Posterior cingulate gyrus (tissue), 11 donors: ENCODE measurements around the gene FAM227A.

Experiments
- DNase-seq, 10 donors: peaks; one replicate each; pipeline versions ENCODE4 v3.0.0 to v3.0.0-alpha.2; 2020 to 2021; ENCODE audit warnings: mixed read lengths in 3 of 10
- intact Hi-C: fragments of 100-400 bp; cut with DNase I; formaldehyde crosslinking; loops from one replicate; pipeline ENCODE4 v1.15.1; 2023

Gene FAM227A

DNA sequence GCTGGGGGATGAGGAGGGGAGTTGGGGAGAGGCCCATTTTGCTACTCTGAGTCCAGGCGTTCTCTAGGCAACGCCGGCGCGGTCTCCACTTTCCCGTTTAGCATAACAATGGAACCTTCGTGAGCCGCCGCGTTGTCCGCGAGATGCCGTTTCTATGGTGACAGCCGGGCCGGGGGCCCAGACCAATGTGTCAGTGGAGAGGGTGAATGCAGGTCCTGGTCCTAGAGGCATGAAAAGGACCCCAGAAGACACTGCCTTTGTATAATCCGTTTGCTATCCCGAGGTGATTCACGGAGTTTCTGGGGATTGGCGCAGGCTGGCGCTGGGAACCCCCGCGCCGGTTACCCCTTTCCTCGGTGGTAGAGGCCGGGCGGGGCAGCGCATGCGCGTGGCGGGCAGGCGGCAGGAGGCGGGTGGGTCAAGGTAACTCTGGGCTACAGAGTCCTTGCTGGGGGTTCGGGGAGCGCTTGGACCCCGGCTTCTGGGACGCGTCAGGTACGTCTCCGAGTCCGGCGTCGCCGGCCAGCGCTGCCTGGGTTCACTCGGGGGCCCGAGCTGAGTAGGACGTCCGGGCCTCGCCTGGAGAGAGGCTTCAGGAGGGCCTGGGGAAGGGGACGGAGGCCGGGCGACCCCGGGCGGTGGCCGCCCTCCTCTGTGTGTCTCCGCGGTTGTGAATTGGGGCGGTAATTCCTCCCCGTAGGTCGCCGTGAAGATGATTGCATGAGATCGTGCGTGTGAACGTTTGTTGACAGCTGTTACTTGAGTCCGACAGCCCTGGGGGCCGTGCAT, at the start of gene FAM227A, which contains the start of gene CBY1:
Gene FAM227A (minus strand): TSS at position 137 of the 789 bp plus-strand sequence. CDS start 6,224 bp downstream, outside the sequence.
Gene CBY1 (plus strand): TSS at position 383 of the 789 bp plus-strand sequence. CDS start 11,417 bp downstream, outside the sequence.
- intact Hi-C loops = loop anchor here (5.0 kb wide), 1 partner anchor 154 kb away; no protein-coding TSS in a partner anchor
- peak; percentile 80 to 98 (median 90) for DNase-seq

- intact Hi-C loops = loop anchor here (2.0 to 10.0 kb wide), 2 partner anchors 49 to 201 kb away; partner anchors contain the start of genes DDX17 and SUN2
- DNase-seq = peak; percentile 96 to 100 (median 98)
These were observed 49.3 kb upstream of the FAM227A start, which contains the start of gene GTPBP1 for GRCh38 chr22:38705235-38706100. GTPBP1 (plus strand) TSS chr22:38705944; CDS start chr22:38705956, 12 bp downstream.

- intact Hi-C loops = loop anchor here (2.0 to 10.0 kb wide), 2 partner anchors 50 to 200 kb away; partner anchors contain the start of genes DDX17 and SUN2
- no peak for DNase-seq
These were observed 48.6 kb upstream of the FAM227A start for GRCh38 chr22:38704654-38705234.

- intact Hi-C loops = loop anchor here (10.0 kb wide), 1 partner anchor 196 kb away; the partner anchor contains the start of gene DDX17
- DNase-seq = peak; percentile 93 to 99 (median 96)
These were observed 44.8 kb upstream of the FAM227A start, which contains the start of gene JOSD1 for GRCh38 chr22:38700789-38701628. JOSD1 (minus strand) TSS chr22:38700943; CDS start chr22:38699987, 956 bp downstream.

GRCh38 chr22:38700270-38700788, 44.1 kb upstream of the FAM227A start:
- intact Hi-C loops = loop anchor here (10.0 kb wide), 1 partner anchor 196 kb away; the partner anchor contains the start of gene DDX17
- peak in 2 of 10 donors; percentile 18 to 76 for DNase-seq

- intact Hi-C loops = loop anchor here (2.0 to 10.0 kb wide), 2 partner anchors 17 to 195 kb away; partner anchors contain the start of gene DDX17
- peak in 1 of 10 donors; percentile 79 for DNase-seq
These were observed 43.6 kb upstream of the FAM227A start for GRCh38 chr22:38699784-38700183.

DNA sequence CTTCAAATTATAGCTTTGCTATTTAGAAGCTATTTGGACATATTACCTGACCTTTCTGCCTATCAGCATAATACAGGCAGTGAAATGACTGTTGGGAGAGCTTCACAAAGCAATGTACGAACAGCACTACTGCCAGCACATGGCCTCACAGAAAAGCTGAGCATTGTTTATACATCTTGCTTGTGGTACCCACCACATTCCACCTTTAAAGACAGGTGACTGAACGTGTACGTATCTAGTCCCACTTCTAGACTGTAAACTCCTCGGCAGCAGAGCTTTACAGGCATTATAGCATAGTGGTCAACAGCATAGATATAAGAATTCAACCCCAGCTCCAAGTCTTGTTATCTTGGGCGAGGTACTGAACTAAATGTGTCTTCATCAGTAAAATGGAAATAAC, 43.0 kb upstream of the FAM227A start:
- no peak for DNase-seq
- intact Hi-C loops = loop anchor here (2.0 kb wide), 1 partner anchor 16 kb away; no protein-coding TSS in a partner anchor

- intact Hi-C loops = loop anchor here (2.0 kb wide), 1 partner anchor 16 kb away; no protein-coding TSS in a partner anchor
- no peak for DNase-seq
These were observed 42.4 kb upstream of the FAM227A start for GRCh38 chr22:38698407-38699094.

- no peak for DNase-seq
- intact Hi-C loops = loop anchor here (2.0 kb wide), 1 partner anchor 15 kb away; no protein-coding TSS in a partner anchor
These were observed 41.4 kb upstream of the FAM227A start for GRCh38 chr22:38697425-38698089.

- no peak for DNase-seq
- intact Hi-C loops = no loop called here
These were observed 40.6 kb upstream of the FAM227A start for GRCh38 chr22:38696606-38697424.

DNA sequence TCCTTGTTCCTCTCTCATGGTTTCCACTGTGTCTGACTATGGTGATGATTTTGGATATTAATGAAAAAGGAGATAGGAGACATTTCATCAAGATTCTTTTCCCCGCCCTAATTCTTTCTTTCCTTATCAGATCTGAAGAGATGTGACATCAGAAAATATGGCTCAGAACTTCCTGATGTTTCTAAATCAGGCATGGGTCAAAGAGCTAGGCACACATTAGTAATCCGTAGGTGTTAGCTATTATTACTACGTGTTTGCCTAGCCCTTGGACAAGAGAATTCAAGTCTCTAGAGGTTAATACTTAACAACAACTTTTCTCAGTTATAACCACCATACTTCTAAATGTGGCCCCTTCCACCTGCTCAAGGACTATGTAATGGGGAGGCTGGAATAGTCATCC, 38.7 kb upstream of the FAM227A start:
- intact Hi-C loops = no loop called here
- no peak for DNase-seq

GRCh38 chr22:38694049-38694448, 37.9 kb upstream of the FAM227A start:
- no peak for DNase-seq
- intact Hi-C loops = no loop called here

DNA sequence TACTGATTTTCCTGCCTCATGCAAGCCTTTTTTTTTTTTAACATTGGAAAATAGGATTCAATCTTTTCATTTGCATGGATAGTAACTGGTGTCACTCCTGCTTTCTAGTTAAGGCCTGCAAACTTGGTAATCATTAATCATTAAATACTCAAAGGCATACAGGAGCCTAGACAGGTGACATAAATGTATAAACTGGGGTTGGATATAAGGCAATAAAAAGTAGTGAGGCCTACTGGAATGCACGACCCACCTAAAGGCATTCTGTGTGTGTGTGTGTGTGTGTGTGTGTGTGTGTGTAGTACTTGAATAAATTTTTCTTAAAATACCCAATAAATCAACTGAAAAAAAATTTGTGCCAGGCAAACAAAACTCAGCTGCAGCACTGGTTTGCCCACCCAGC, 33.5 kb upstream of the FAM227A start:
- no peak for DNase-seq
- intact Hi-C loops = no loop called here

DNA sequence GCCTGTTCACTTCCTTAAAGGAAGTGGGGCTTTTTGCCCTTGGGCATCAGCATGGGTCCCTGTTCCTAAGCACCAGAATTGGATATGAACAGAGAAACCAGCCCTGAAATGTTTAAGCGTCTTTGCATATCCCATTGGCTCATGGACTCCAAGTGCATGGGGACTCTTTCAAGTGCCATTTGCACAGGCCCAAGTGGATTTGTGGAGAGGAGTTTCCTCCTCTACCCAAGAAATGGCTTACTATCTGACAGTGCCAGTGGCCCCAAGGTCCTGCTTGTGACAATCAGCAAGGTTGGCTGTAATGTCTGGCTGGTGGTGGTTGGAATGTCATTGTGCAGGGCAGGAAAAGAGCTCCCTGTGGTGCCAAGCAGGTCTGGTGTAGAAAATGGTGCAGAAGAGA, 29.6 kb upstream of the FAM227A start:
- intact Hi-C loops = no loop called here

DNA sequence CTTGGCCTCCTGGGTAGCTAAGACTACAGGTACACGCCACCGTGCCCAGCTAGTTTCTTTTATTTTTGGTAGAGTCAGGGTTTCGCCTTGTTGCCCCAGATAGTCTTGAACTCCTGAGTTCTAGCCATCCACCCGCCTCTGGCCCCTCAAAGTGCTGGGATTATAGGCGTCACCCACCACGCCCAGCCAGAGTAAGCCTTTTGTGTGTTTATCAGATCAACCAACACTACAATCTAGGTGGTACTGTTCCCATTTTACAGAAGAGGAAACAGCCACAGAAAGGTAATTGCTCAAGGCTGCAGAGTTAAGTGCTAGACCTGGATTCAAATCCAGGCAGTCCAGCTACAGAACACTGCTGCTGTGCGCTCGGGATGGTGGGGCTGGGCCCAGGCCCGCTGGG, 28.7 kb upstream of the FAM227A start:
- intact Hi-C loops = no loop called here
- no peak for DNase-seq

More for the DNA sequence above, 29.6 kb upstream of the FAM227A start:
- DNase-seq = no peak

DNA sequence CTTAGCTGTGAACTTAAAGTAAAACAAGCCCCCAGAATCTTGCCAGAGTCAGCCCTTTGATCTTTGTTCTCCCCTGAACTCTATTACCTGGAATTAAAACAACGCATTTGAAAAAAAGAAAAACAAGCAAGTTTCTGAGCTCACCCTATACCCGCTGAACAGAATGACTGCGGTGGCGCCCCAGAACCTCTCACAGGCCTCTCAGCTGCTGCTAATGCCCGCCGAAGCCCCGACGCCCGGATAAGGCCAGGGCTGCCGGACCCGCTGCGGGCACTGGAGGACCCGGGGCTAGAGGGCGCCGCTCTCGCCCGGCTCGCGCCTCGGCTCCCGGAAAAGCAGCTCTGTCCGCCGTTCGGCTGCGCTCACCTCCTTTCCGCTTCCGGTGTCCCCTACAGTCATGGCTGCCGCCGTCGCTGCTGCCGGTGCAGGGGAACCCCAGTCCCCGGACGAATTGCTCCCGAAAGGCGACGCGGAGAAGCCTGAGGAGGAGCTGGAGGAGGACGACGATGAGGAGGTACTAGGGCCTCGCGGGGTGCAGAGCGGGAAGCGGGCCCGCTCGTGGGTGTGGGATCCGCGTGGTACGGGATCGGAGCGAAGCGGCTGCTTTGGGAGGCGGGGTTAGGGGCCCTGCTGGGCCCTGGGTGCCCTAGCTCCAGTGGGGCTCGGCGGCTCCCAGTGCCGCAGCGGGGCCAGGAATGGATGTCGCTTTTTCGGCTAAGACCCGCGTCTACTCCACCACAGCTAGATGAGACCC, 25.6 kb upstream of the FAM227A start, which contains the start of gene TOMM22:
Gene TOMM22 (plus strand): TSS at position 376 of the 754 bp plus-strand sequence. CDS start 22 bp downstream, at position 398.
- intact Hi-C loops = loop anchor here (2.0 kb wide), 1 partner anchor 17 kb away; no protein-coding TSS in a partner anchor
- DNase-seq = peak; percentile 87 to 99 (median 92)
